Neural progenitor cell (in vitro differentiated cells): ENCODE results near the gene ST8SIA4. TPM values are rescaled to one million over a fixed set of nuclear protein-coding genes. Genes with fewer than 3 reads are reported as not detected.

Source experiments
- DNase-seq: peaks from one replicate; pipeline ENCODE4 v3.0.0-alpha.2; 2016; ENCODE audit warnings: low spot score
- H2AFZ ChIP-seq: fragments of 200-600 bp; sonication (generic); replicated peaks from 2 replicates; pipeline ENCODE4 v1.6.1; 2016; ENCODE audit warnings: antibody characterized with exemption
- H3F3A ChIP-seq: fragments of 200-600 bp; sonication (generic); 2 replicates; pipeline ENCODE4 v1.6.1; 2016; ENCODE audit warnings: antibody characterized with exemption, low read depth
- H3K27ac ChIP-seq: fragments of 200-600 bp; sonication (generic); 2 replicates; pipeline ENCODE4 v1.5.1; 2016; ENCODE audit warnings: mild to moderate bottlenecking
- H3K27me3 ChIP-seq: fragments of 200-600 bp; sonication (generic); 2 replicates; pipeline ENCODE4 v1.6.1; 2016; ENCODE audit warnings: mild to moderate bottlenecking, moderate library complexity
- H3K36me3 ChIP-seq: fragments of 200-600 bp; sonication (generic); 2 replicates; pipeline ENCODE4 v1.5.1; 2016
- H3K4me1 ChIP-seq: fragments of 200-600 bp; sonication (generic); 2 replicates; pipeline ENCODE4 v1.6.1; 2016; ENCODE audit warnings: mixed run types
- H3K4me2 ChIP-seq: fragments of 200-600 bp; sonication (generic); 2 replicates; pipeline ENCODE4 v1.6.1; 2016
- H3K4me3 ChIP-seq: fragments of 200-600 bp; sonication (generic); 2 replicates; pipeline ENCODE4 v1.5.1; 2016
- H3K79me2 ChIP-seq: fragments of 200-600 bp; sonication (generic); 2 replicates; pipeline ENCODE4 v1.6.1; 2016; ENCODE audit warnings: low read depth
- H3K9ac ChIP-seq: fragments of 200-600 bp; sonication (generic); 2 replicates; pipeline ENCODE4 v1.6.1; 2016
- H3K9me3 ChIP-seq: fragments of 200-600 bp; sonication (generic); 2 replicates; pipeline ENCODE4 v1.5.1; 2016; ENCODE audit warnings: low read depth
- H4K20me1 ChIP-seq: fragments of 200-600 bp; sonication (generic); 2 replicates; pipeline ENCODE4 v1.6.1; 2016; ENCODE audit warnings: low read depth
- H3K27ac Mint-ChIP-seq: 3 replicates; pipeline ENCODE4 v1.8.0; 2021; ENCODE audit warnings: mixed read lengths
- H3K27me3 Mint-ChIP-seq: 2 replicates; pipeline ENCODE4 v1.8.0; 2022; ENCODE audit warnings: low read depth, mild to moderate bottlenecking, inconsistent platforms, moderate library complexity, mixed read lengths; ENCODE audit not compliant: insufficient read depth
- H3K36me3 Mint-ChIP-seq: 3 replicates; pipeline ENCODE4 v1.8.0; 2021; ENCODE audit warnings: mixed read lengths
- H3K4me1 Mint-ChIP-seq: 3 replicates; pipeline ENCODE4 v1.8.0; 2021; ENCODE audit warnings: mixed read lengths
- H3K4me3 Mint-ChIP-seq: 3 replicates; pipeline ENCODE4 v1.8.0; 2021; ENCODE audit warnings: mild to moderate bottlenecking, moderate library complexity, mixed read lengths
- H3K9me3 Mint-ChIP-seq: 3 replicates; pipeline ENCODE4 v1.8.0; 2020; ENCODE audit warnings: mixed read lengths
- CTCF ChIP-seq: fragments of 200-600 bp; sonication (generic); IDR thresholded peaks from 2 replicates; pipeline ENCODE4 v1.5.1; 2017; ENCODE audit warnings: antibody characterized with exemption, mild to moderate bottlenecking
- EZH2 ChIP-seq: fragments of 200-600 bp; sonication (generic); IDR thresholded peaks from 2 replicates; pipeline ENCODE4 v1.6.1; 2017; ENCODE audit warnings: antibody characterized with exemption, mild to moderate bottlenecking, moderate library complexity
- EZH2phosphoT487 ChIP-seq: fragments of 200-600 bp; sonication (generic); IDR thresholded peaks from 2 replicates; pipeline ENCODE4 v1.6.1; 2017; ENCODE audit warnings: antibody characterized with exemption
- total RNA-seq: library from RNA; depleted of rRNA; stranded (reverse); fragments of >200 nt; gene quantifications from 2 replicates; pipeline ENCODE4 v1.2.3, GENCODE V29; 2015; ENCODE audit warnings: low replicate concordance

The ST8SIA4 gene
- total RNA-seq, 1 donor from 2014 or later = 0.84 TPM

DNA sequence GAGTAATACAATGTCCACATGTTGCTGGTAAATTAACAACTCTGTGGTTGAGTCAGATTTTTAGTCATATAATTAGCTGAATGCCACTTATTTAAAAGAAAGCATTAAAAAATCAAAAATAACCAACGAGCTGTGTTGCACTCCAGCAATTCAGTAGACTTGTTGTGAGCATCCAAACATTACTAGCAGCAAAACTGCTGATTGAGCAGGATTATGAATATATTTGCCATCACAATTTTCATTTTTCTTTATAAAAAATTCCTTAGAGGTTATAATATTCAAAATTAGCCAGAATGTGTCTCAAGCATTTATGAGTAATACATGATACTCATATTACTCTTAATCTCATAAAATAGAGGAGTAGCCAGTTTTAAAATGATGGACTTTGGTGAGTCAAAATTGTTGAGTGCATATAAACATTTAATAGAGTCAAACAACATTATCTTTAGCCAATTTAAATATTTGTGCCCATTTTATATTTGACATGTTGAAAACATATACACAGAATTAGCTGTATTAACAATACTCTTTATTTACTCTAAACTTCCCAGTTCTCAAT is 44.0 kb downstream of the ST8SIA4 start:
- no peaks in the 10 kb centered on the region for H3F3A ChIP-seq
- H4K20me1 ChIP-seq = no peaks in the 10 kb centered on the region
- no peaks in the 10 kb centered on the region for H3K4me1 ChIP-seq
- H3K4me3 ChIP-seq = no peak overlapping the region
- no peak overlapping the region for H3K9ac ChIP-seq
- H3K4me3 Mint-ChIP-seq = no peak overlapping the region
- TF ChIP-seq CTCF = no peak
- no peak for TF ChIP-seq EZH2phosphoT487
- no peak for TF ChIP-seq EZH2
- H3K9me3 ChIP-seq = no peaks in the 10 kb centered on the region
- no peaks in the 10 kb centered on the region for H3K27me3 Mint-ChIP-seq
- H3K9me3 Mint-ChIP-seq = no peaks in the 10 kb centered on the region
- no peak overlapping the region for H3K27ac Mint-ChIP-seq
- no peaks in the 10 kb centered on the region for H3K27me3 ChIP-seq
- H3K4me1 Mint-ChIP-seq = no peaks in the 10 kb centered on the region
- no peaks in the 10 kb centered on the region for H3K79me2 ChIP-seq
- no peak overlapping the region for H3K27ac ChIP-seq
- H3K4me2 ChIP-seq = no peak overlapping the region
- peaks cover 17% of the 10 kb centered on the region for H3K36me3 Mint-ChIP-seq
- no peak overlapping the region for H2AFZ ChIP-seq
- H3K36me3 ChIP-seq = no peaks in the 10 kb centered on the region
- no peak for DNase-seq

- no peak overlapping the region for H3K27ac ChIP-seq
- H3K4me2 ChIP-seq = no peak overlapping the region
- no peaks in the 10 kb centered on the region for H3K27me3 ChIP-seq
- H3K4me1 ChIP-seq = no peaks in the 10 kb centered on the region
- H3F3A ChIP-seq = no peaks in the 10 kb centered on the region
- H3K79me2 ChIP-seq = no peaks in the 10 kb centered on the region
- H3K9ac ChIP-seq = no peak overlapping the region
- H3K4me3 Mint-ChIP-seq = no peak overlapping the region
- H3K4me1 Mint-ChIP-seq = no peaks in the 10 kb centered on the region
- no peak overlapping the region for H3K27ac Mint-ChIP-seq
- H3K9me3 Mint-ChIP-seq = no peaks in the 10 kb centered on the region
- no peak for DNase-seq
- TF ChIP-seq CTCF (no peak), EZH2 (no peak), EZH2phosphoT487 (no peak)
- no peaks in the 10 kb centered on the region for H4K20me1 ChIP-seq
- no peak overlapping the region for H2AFZ ChIP-seq
- H3K36me3 ChIP-seq = no peaks in the 10 kb centered on the region
- peaks cover 12% of the 10 kb centered on the region for H3K36me3 Mint-ChIP-seq
- no peaks in the 10 kb centered on the region for H3K27me3 Mint-ChIP-seq
- no peaks in the 10 kb centered on the region for H3K9me3 ChIP-seq
- no peak overlapping the region for H3K4me3 ChIP-seq
Measured at GRCh38 chr5:100856462-100856861, 46.6 kb downstream of the ST8SIA4 start.

DNA sequence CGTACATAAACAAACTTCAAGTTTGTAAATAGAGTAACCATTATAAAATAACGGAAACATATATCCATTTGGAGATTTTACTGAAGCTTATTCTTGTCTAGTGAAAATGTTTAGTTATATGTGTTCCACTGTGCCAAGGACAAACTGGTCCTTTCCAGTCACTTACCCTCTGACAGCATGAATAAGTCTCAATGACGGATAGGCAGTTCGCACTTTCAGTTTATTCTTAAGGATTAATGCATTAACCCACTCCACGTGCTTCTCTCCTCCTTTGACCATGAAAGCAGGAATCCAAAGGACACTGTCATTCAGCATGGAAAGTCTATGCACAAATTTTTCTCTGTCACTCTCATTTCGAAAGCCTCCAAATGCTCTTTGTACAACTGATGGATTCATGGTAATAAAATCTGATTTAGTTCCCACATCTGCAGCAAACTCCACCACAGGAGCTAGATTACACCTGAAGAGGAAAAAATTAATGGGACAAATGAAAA is 47.1 kb downstream of the ST8SIA4 start:
- no peak overlapping the region for H3K9ac ChIP-seq
- H3F3A ChIP-seq = no peaks in the 10 kb centered on the region
- no peaks in the 10 kb centered on the region for H3K9me3 Mint-ChIP-seq
- no peak overlapping the region for H3K4me3 Mint-ChIP-seq
- H3K79me2 ChIP-seq = no peaks in the 10 kb centered on the region
- H3K4me2 ChIP-seq = no peak overlapping the region
- no peaks in the 10 kb centered on the region for H3K9me3 ChIP-seq
- TF ChIP-seq CTCF = no peak
- no peak for TF ChIP-seq EZH2phosphoT487
- TF ChIP-seq EZH2 = no peak
- H3K27me3 ChIP-seq = no peaks in the 10 kb centered on the region
- DNase-seq = no peak
- H3K27ac ChIP-seq = no peak overlapping the region
- H3K4me1 ChIP-seq = no peaks in the 10 kb centered on the region
- no peaks in the 10 kb centered on the region for H3K27me3 Mint-ChIP-seq
- peaks cover 12% of the 10 kb centered on the region for H3K36me3 Mint-ChIP-seq
- H3K36me3 ChIP-seq = no peaks in the 10 kb centered on the region
- H3K27ac Mint-ChIP-seq = no peak overlapping the region
- no peak overlapping the region for H3K4me3 ChIP-seq
- H4K20me1 ChIP-seq = no peaks in the 10 kb centered on the region
- no peak overlapping the region for H2AFZ ChIP-seq
- no peaks in the 10 kb centered on the region for H3K4me1 Mint-ChIP-seq
